GM23338 (cell line): ENCODE results near the gene TAGLN2. TPM values are rescaled to one million over a fixed set of nuclear protein-coding genes. Genes with fewer than 3 reads are reported as not detected.

Source experiments
- ATAC-seq: fragments of 200-7000 bp; cut with Tn5 transposase; 3 replicates; pipeline ENCODE4 v1.9.1; 2020
- DNase-seq: peaks from one replicate; pipeline ENCODE4 v3.0.0-alpha.2; 2015; ENCODE audit warnings: low spot score
- H2AFZ ChIP-seq: fragments of 200-600 bp; sonication (generic); 2 replicates; pipeline ENCODE4 v1.8.0; 2016; ENCODE audit warnings: antibody characterized with exemption, mild to moderate bottlenecking, moderate library complexity
- H3F3A ChIP-seq: fragments of 200-600 bp; sonication (generic); replicated peaks from 2 replicates; pipeline ENCODE4 v1.8.0; 2017; ENCODE audit warnings: antibody characterized with exemption, mixed run types, low read depth
- H3K27ac ChIP-seq: fragments of 200-600 bp; sonication (generic); 2 replicates; pipeline ENCODE4 v1.6.1; 2016; ENCODE audit warnings: low read depth
- H3K27me3 ChIP-seq: fragments of 200-600 bp; sonication (generic); 2 replicates; pipeline ENCODE4 v1.8.0; 2016; ENCODE audit warnings: mild to moderate bottlenecking, mixed run types, moderate library complexity; ENCODE audit not compliant: insufficient read depth
- H3K36me3 ChIP-seq: fragments of 200-600 bp; sonication (generic); 2 replicates; pipeline ENCODE4 v1.8.0; 2016; ENCODE audit warnings: mild to moderate bottlenecking; ENCODE audit not compliant: insufficient read depth
- H3K4me1 ChIP-seq: fragments of 200-600 bp; sonication (generic); 2 replicates; pipeline ENCODE4 v1.8.0; 2016; ENCODE audit warnings: mild to moderate bottlenecking, moderate library complexity; ENCODE audit not compliant: insufficient read depth
- H3K4me2 ChIP-seq: fragments of 200-600 bp; sonication (generic); 2 replicates; pipeline ENCODE4 v1.7.1; 2017; ENCODE audit warnings: mixed run types
- H3K4me3 ChIP-seq: fragments of 200-600 bp; sonication (generic); 2 replicates; pipeline ENCODE4 v1.6.1; 2016; ENCODE audit warnings: mixed run types
- H3K79me2 ChIP-seq: fragments of 200-600 bp; sonication (generic); replicated peaks from 2 replicates; pipeline ENCODE4 v1.8.0; 2017; ENCODE audit warnings: mild to moderate bottlenecking; ENCODE audit not compliant: insufficient read depth
- H3K9me2 ChIP-seq: fragments of 200-600 bp; sonication (generic); 2 replicates; pipeline ENCODE4 v1.8.0; 2017; ENCODE audit not compliant: insufficient read depth
- H4K20me1 ChIP-seq: fragments of 200-600 bp; sonication (generic); replicated peaks from 2 replicates; pipeline ENCODE4 v1.8.0; 2017; ENCODE audit warnings: mild to moderate bottlenecking; ENCODE audit not compliant: insufficient read depth
- H3K27ac Mint-ChIP-seq: 2 replicates; pipeline ENCODE4 v1.8.0; 2020; ENCODE audit warnings: inconsistent platforms, mild to moderate bottlenecking, moderate library complexity, mixed read lengths
- H3K27me3 Mint-ChIP-seq: 3 replicates; pipeline ENCODE4 v1.8.0; 2022; ENCODE audit warnings: low read depth, mild to moderate bottlenecking, moderate library complexity, mixed read lengths, inconsistent platforms; ENCODE audit not compliant: insufficient read depth, poor library complexity
- H3K36me3 Mint-ChIP-seq: 3 replicates; pipeline ENCODE4 v1.8.0; 2021; ENCODE audit warnings: low read depth, mild to moderate bottlenecking, inconsistent platforms, moderate library complexity, mixed read lengths
- H3K4me1 Mint-ChIP-seq: 3 replicates; pipeline ENCODE4 v1.8.0; 2020; ENCODE audit warnings: mild to moderate bottlenecking, inconsistent platforms, mixed read lengths
- H3K4me3 Mint-ChIP-seq: 3 replicates; pipeline ENCODE4 v1.8.0; 2021; ENCODE audit warnings: moderate library complexity, mild to moderate bottlenecking, inconsistent platforms, mixed read lengths
- H3K9me3 Mint-ChIP-seq: 3 replicates; pipeline ENCODE4 v1.8.0; 2020; ENCODE audit warnings: moderate library complexity, mild to moderate bottlenecking, inconsistent platforms, mixed read lengths
- CREB1 ChIP-seq: fragments of 250-450 bp; sonication (Bioruptor Pico); IDR thresholded peaks from 2 replicates; pipeline ENCODE4 v1.5.0; 2020; ENCODE audit warnings: low read depth, mild to moderate bottlenecking, moderate library complexity
- ETS1 ChIP-seq: IDR thresholded peaks from 2 replicates; pipeline ENCODE4 v1.6.1; 2016; ENCODE audit warnings: antibody characterized with exemption
- EZH2 ChIP-seq: fragments of 200-600 bp; sonication (generic); IDR thresholded peaks from one replicate; pipeline ENCODE4 v1.8.0; 2017; ENCODE audit warnings: antibody characterized with exemption, mild to moderate bottlenecking, low read depth; ENCODE audit not compliant: unreplicated experiment
- EZH2phosphoT487 ChIP-seq: fragments of 200-600 bp; sonication (generic); IDR thresholded peaks from one replicate; pipeline ENCODE4 v1.8.1; 2018; ENCODE audit warnings: antibody characterized with exemption; ENCODE audit not compliant: unreplicated experiment
- JUNB ChIP-seq: IDR thresholded peaks from one replicate; pipeline ENCODE4 v1.6.1; 2016; ENCODE audit warnings: antibody characterized with exemption; ENCODE audit not compliant: unreplicated experiment
- NANOG ChIP-seq: IDR thresholded peaks from 2 replicates; pipeline ENCODE4 v1.6.1; 2016; ENCODE audit warnings: antibody characterized with exemption, borderline replicate concordance
- POLR2AphosphoS5 ChIP-seq: IDR thresholded peaks from 2 replicates; pipeline ENCODE4 v1.6.1; 2016; ENCODE audit warnings: antibody characterized with exemption, low read depth
- REST ChIP-seq: IDR thresholded peaks from one replicate; pipeline ENCODE4 v1.6.1; 2018; ENCODE audit warnings: antibody characterized with exemption; ENCODE audit not compliant: unreplicated experiment
- STAT1 ChIP-seq: IDR thresholded peaks from one replicate; pipeline ENCODE4 v1.6.1; 2016; ENCODE audit warnings: antibody characterized with exemption; ENCODE audit not compliant: unreplicated experiment
- ZNF114 ChIP-seq: fragments of 250-450 bp; sonication (Bioruptor Pico); IDR thresholded peaks from 2 replicates; pipeline ENCODE4 v1.5.0; 2020; ENCODE audit warnings: mild to moderate bottlenecking, moderate library complexity
- ZNF331 ChIP-seq: fragments of 250-450 bp; sonication (Bioruptor Pico); IDR thresholded peaks from 2 replicates; pipeline ENCODE4 v1.5.0; 2020; ENCODE audit warnings: low read depth, mild to moderate bottlenecking, moderate library complexity
- polyA plus RNA-seq: library from polyadenylated mRNA; unstranded; fragments of >200 nt; fragmentation: Nextera tagmentation; extraction: Ambion mirVana; gene quantifications from 2 replicates; pipeline ENCODE4 v1.2.1, GENCODE V29; 2016
- total RNA-seq: library from RNA; depleted of rRNA; stranded (reverse); fragments of >200 nt; shearing (Covaris generic); gene quantifications from 2 replicates; pipeline ENCODE4 v1.2.3, GENCODE V29; 2014
- TF ChIP-seq, protein P1 (sequence below), 2 experiments: fragments of 200-600 bp in 1 of 2; sonication (generic) in 1 of 2; conservative IDR thresholded peaks; 2 replicates each; pipeline versions ENCODE4 v1.5.1 to v1.6.1; 2016 to 2017; ENCODE audit warnings: antibody characterized with exemption in 2 of 2, low read depth in 2 of 2, mild to moderate bottlenecking in 2 of 2, moderate library complexity in 1 of 2
- TF ChIP-seq, protein P2 (sequence below): fragments of 250-450 bp; sonication (Bioruptor Pico); IDR thresholded peaks from 2 replicates; pipeline ENCODE4 v1.5.0; 2020; ENCODE audit warnings: mild to moderate bottlenecking, moderate library complexity

TAGLN2 gene
- total and polyA plus RNA-seq, 2 experiments from 2014 or later: 58.2 to 60.1 TPM

- H3K36me3 Mint-ChIP-seq: no peaks in the 10 kb centered on the region
- no peak overlapping the region for H2AFZ ChIP-seq
- no peak overlapping the region for H3K4me3 Mint-ChIP-seq
- H3K79me2 ChIP-seq: no peaks in the 10 kb centered on the region
- H3F3A ChIP-seq: no peaks in the 10 kb centered on the region
- H3K4me3 ChIP-seq: no peak overlapping the region
- no peak for TF ChIP-seq EZH2phosphoT487
- TF ChIP-seq STAT1: no peak
- no peak for TF ChIP-seq ZNF331
- no peak for TF ChIP-seq POLR2AphosphoS5
- no peak for TF ChIP-seq NANOG
- no peak for TF ChIP-seq ETS1
- TF ChIP-seq, protein P1, sequence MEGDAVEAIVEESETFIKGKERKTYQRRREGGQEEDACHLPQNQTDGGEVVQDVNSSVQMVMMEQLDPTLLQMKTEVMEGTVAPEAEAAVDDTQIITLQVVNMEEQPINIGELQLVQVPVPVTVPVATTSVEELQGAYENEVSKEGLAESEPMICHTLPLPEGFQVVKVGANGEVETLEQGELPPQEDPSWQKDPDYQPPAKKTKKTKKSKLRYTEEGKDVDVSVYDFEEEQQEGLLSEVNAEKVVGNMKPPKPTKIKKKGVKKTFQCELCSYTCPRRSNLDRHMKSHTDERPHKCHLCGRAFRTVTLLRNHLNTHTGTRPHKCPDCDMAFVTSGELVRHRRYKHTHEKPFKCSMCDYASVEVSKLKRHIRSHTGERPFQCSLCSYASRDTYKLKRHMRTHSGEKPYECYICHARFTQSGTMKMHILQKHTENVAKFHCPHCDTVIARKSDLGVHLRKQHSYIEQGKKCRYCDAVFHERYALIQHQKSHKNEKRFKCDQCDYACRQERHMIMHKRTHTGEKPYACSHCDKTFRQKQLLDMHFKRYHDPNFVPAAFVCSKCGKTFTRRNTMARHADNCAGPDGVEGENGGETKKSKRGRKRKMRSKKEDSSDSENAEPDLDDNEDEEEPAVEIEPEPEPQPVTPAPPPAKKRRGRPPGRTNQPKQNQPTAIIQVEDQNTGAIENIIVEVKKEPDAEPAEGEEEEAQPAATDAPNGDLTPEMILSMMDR (conservative IDR thresholded peaks at IDR 0.05; ENCODE audit: low read depth in 2 of 2): no peak
- TF ChIP-seq, protein P2, sequence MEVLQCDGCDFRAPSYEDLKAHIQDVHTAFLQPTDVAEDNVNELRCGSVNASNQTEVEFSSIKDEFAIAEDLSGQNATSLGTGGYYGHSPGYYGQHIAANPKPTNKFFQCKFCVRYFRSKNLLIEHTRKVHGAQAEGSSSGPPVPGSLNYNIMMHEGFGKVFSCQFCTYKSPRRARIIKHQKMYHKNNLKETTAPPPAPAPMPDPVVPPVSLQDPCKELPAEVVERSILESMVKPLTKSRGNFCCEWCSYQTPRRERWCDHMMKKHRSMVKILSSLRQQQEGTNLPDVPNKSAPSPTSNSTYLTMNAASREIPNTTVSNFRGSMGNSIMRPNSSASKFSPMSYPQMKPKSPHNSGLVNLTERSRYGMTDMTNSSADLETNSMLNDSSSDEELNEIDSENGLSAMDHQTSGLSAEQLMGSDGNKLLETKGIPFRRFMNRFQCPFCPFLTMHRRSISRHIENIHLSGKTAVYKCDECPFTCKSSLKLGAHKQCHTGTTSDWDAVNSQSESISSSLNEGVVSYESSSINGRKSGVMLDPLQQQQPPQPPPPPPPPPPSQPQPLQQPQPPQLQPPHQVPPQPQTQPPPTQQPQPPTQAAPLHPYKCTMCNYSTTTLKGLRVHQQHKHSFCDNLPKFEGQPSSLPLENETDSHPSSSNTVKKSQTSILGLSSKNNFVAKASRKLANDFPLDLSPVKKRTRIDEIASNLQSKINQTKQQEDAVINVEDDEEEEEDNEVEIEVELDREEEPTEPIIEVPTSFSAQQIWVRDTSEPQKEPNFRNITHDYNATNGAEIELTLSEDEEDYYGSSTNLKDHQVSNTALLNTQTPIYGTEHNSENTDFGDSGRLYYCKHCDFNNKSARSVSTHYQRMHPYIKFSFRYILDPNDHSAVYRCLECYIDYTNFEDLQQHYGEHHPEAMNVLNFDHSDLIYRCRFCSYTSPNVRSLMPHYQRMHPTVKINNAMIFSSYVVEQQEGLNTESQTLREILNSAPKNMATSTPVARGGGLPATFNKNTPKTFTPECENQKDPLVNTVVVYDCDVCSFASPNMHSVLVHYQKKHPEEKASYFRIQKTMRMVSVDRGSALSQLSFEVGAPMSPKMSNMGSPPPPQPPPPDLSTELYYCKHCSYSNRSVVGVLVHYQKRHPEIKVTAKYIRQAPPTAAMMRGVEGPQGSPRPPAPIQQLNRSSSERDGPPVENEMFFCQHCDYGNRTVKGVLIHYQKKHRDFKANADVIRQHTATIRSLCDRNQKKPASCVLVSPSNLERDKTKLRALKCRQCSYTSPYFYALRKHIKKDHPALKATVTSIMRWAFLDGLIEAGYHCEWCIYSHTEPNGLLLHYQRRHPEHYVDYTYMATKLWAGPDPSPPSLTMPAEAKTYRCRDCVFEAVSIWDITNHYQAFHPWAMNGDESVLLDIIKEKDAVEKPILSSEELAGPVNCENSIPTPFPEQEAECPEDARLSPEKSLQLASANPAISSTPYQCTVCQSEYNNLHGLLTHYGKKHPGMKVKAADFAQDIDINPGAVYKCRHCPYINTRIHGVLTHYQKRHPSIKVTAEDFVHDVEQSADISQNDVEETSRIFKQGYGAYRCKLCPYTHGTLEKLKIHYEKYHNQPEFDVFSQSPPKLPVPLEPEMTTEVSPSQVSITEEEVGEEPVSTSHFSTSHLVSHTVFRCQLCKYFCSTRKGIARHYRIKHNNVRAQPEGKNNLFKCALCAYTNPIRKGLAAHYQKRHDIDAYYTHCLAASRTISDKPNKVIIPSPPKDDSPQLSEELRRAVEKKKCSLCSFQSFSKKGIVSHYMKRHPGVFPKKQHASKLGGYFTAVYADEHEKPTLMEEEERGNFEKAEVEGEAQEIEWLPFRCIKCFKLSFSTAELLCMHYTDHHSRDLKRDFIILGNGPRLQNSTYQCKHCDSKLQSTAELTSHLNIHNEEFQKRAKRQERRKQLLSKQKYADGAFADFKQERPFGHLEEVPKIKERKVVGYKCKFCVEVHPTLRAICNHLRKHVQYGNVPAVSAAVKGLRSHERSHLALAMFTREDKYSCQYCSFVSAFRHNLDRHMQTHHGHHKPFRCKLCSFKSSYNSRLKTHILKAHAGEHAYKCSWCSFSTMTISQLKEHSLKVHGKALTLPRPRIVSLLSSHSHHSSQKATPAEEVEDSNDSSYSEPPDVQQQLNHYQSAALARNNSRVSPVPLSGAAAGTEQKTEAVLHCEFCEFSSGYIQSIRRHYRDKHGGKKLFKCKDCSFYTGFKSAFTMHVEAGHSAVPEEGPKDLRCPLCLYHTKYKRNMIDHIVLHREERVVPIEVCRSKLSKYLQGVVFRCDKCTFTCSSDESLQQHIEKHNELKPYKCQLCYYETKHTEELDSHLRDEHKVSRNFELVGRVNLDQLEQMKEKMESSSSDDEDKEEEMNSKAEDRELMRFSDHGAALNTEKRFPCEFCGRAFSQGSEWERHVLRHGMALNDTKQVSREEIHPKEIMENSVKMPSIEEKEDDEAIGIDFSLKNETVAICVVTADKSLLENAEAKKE (CRISPR knock-in tag): no peak
- no peak for TF ChIP-seq JUNB
- no peak for TF ChIP-seq CREB1 (CRISPR knock-in tag)
- TF ChIP-seq ZNF114 (CRISPR knock-in tag): no peak
- no peak for TF ChIP-seq EZH2
- TF ChIP-seq REST: no peak
- H3K9me3 Mint-ChIP-seq: no peaks in the 10 kb centered on the region
- DNase-seq (no peak), ATAC-seq (no peak)
- H3K4me1 ChIP-seq: peaks cover 5% of the 10 kb centered on the region; the same call in 1 of the 2 replicates
- H3K27me3 ChIP-seq: no peaks in the 10 kb centered on the region
- no peaks in the 10 kb centered on the region for H3K4me1 Mint-ChIP-seq
- H3K27ac ChIP-seq: no peak overlapping the region
- no peaks in the 10 kb centered on the region; the same call in 1 of the 2 replicates for H3K9me2 ChIP-seq
- no peaks in the 10 kb centered on the region for H4K20me1 ChIP-seq
- H3K4me2 ChIP-seq: no peak overlapping the region
- peaks cover 3% of the 10 kb centered on the region for H3K27me3 Mint-ChIP-seq
- H3K27ac Mint-ChIP-seq: no peak overlapping the region
- H3K36me3 ChIP-seq: no peaks in the 10 kb centered on the region
Measured at GRCh38 chr1:159877695-159878444, 47.4 kb downstream of the TAGLN2 start.
